SK-N-SH (cell line): ENCODE data around the gene PCGF3.
"Not testable (repeated sequence)": the region's sequence is repeated elsewhere in the genome, so short reads cannot be mapped to it uniquely, and the experiment has no call there.

Experiments
- EP300 ChIP-seq, 2 experiments: IDR thresholded peaks; 2 replicates each; pipeline versions ENCODE4 v1.4.0 to v1.6.1; 2012; ENCODE audit warnings: borderline replicate concordance in 1 of 2, low read depth in 1 of 2, low read length in 1 of 2
- FOSL2 ChIP-seq: IDR thresholded peaks from 2 replicates; pipeline ENCODE4 v1.4.0; 2012; ENCODE audit warnings: low read depth, mild to moderate bottlenecking, moderate library complexity, borderline replicate concordance
- MXI1 ChIP-seq: IDR thresholded peaks from 2 replicates; pipeline ENCODE4 v1.6.1; 2012; ENCODE audit warnings: mild to moderate bottlenecking, low read depth, low read length, improper control_type of control experiment
- NFIC ChIP-seq: IDR thresholded peaks from 2 replicates; pipeline ENCODE4 v1.4.0; 2012; ENCODE audit warnings: borderline replicate concordance
- RCOR1 ChIP-seq: fragments of 150-350 bp; IDR thresholded peaks from 2 replicates; pipeline ENCODE4 v1.6.1; 2017; ENCODE audit warnings: antibody characterized with exemption, low read length
- YY1 ChIP-seq: IDR thresholded peaks from 2 replicates; pipeline ENCODE4 v1.4.0; 2012; ENCODE audit warnings: low read depth, mild to moderate bottlenecking
- TF ChIP-seq, protein P1 (sequence below): IDR thresholded peaks from 2 replicates; pipeline ENCODE4 v1.6.1; 2012; ENCODE audit warnings: mild to moderate bottlenecking, low read depth, low read length, moderate library complexity
- TF ChIP-seq, protein P2 (sequence below): fragments of 150-350 bp; IDR thresholded peaks from 2 replicates; pipeline ENCODE4 v1.6.1; 2017; ENCODE audit warnings: antibody characterized with exemption, low read length, low read depth, borderline replicate concordance
- TF ChIP-seq, protein P3 (sequence below): IDR thresholded peaks from 2 replicates; pipeline ENCODE4 v1.4.0; 2012; ENCODE audit warnings: low read depth, borderline replicate concordance
- TF ChIP-seq, protein P4 (sequence below): fragments of 200-600 bp; sonication (generic); IDR thresholded peaks from 2 replicates; pipeline ENCODE4 v1.6.1; 2017; ENCODE audit warnings: antibody characterized with exemption, mild to moderate bottlenecking, moderate library complexity

DNA sequence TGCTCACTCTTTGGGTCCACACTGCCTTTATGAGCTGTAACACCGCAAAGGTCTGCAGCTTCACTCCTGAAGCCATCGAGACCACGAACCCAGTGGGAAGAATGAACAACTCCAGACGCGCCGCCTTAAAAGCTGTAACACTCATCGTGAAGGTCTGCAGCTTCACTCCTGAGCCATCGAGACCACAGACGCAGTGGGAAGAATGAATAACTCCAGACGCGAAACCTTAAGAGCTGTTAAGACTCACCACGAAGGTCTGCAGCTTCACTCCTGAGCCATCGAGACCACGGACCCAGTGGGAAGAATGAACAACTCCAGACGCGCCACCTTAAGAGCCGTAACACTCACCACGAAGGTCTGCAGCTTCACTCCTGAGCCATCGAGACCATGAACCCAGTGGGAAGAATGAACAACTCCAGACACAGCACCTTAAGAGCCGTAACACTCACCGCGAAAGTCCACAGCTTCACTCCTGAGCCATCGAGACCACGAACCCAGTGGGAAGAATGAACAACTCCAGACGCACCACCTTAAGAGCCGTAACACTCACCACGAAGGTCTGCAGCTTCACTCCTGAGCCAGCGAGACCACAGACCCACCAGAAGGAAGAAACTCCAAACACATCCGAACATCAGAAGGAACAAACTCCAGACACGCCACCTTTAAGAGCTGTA is 68.9 kb downstream of the PCGF3 start:
- TF ChIP-seq YY1; MXI1; FOSL2; EP300 (IDR thresholded peaks at IDR 0.05; ENCODE audit: borderline replicate concordance in 1 of 2, low read depth in 1 of 2, low read length in 1 of 2); NFIC; RCOR1: not testable (repeated sequence)
- TF ChIP-seq, protein P1, sequence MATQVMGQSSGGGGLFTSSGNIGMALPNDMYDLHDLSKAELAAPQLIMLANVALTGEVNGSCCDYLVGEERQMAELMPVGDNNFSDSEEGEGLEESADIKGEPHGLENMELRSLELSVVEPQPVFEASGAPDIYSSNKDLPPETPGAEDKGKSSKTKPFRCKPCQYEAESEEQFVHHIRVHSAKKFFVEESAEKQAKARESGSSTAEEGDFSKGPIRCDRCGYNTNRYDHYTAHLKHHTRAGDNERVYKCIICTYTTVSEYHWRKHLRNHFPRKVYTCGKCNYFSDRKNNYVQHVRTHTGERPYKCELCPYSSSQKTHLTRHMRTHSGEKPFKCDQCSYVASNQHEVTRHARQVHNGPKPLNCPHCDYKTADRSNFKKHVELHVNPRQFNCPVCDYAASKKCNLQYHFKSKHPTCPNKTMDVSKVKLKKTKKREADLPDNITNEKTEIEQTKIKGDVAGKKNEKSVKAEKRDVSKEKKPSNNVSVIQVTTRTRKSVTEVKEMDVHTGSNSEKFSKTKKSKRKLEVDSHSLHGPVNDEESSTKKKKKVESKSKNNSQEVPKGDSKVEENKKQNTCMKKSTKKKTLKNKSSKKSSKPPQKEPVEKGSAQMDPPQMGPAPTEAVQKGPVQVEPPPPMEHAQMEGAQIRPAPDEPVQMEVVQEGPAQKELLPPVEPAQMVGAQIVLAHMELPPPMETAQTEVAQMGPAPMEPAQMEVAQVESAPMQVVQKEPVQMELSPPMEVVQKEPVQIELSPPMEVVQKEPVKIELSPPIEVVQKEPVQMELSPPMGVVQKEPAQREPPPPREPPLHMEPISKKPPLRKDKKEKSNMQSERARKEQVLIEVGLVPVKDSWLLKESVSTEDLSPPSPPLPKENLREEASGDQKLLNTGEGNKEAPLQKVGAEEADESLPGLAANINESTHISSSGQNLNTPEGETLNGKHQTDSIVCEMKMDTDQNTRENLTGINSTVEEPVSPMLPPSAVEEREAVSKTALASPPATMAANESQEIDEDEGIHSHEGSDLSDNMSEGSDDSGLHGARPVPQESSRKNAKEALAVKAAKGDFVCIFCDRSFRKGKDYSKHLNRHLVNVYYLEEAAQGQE = not testable (repeated sequence)
- TF ChIP-seq, protein P2, sequence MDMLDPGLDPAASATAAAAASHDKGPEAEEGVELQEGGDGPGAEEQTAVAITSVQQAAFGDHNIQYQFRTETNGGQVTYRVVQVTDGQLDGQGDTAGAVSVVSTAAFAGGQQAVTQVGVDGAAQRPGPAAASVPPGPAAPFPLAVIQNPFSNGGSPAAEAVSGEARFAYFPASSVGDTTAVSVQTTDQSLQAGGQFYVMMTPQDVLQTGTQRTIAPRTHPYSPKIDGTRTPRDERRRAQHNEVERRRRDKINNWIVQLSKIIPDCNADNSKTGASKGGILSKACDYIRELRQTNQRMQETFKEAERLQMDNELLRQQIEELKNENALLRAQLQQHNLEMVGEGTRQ = not testable (repeated sequence)
- TF ChIP-seq, protein P3, sequence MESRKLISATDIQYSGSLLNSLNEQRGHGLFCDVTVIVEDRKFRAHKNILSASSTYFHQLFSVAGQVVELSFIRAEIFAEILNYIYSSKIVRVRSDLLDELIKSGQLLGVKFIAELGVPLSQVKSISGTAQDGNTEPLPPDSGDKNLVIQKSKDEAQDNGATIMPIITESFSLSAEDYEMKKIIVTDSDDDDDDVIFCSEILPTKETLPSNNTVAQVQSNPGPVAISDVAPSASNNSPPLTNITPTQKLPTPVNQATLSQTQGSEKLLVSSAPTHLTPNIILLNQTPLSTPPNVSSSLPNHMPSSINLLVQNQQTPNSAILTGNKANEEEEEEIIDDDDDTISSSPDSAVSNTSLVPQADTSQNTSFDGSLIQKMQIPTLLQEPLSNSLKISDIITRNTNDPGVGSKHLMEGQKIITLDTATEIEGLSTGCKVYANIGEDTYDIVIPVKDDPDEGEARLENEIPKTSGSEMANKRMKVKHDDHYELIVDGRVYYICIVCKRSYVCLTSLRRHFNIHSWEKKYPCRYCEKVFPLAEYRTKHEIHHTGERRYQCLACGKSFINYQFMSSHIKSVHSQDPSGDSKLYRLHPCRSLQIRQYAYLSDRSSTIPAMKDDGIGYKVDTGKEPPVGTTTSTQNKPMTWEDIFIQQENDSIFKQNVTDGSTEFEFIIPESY = not testable (repeated sequence)
- TF ChIP-seq, protein P4, sequence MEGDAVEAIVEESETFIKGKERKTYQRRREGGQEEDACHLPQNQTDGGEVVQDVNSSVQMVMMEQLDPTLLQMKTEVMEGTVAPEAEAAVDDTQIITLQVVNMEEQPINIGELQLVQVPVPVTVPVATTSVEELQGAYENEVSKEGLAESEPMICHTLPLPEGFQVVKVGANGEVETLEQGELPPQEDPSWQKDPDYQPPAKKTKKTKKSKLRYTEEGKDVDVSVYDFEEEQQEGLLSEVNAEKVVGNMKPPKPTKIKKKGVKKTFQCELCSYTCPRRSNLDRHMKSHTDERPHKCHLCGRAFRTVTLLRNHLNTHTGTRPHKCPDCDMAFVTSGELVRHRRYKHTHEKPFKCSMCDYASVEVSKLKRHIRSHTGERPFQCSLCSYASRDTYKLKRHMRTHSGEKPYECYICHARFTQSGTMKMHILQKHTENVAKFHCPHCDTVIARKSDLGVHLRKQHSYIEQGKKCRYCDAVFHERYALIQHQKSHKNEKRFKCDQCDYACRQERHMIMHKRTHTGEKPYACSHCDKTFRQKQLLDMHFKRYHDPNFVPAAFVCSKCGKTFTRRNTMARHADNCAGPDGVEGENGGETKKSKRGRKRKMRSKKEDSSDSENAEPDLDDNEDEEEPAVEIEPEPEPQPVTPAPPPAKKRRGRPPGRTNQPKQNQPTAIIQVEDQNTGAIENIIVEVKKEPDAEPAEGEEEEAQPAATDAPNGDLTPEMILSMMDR = not testable (repeated sequence)
